AG04449 (cell line): ENCODE measurements around the gene SLIT3.

ENCODE experiments used
- CTCF ChIA-PET: fragments of 350-600 bp; formaldehyde crosslinking; extraction: SDS; loops from one replicate; lab custom pipeline; 2021; ENCODE audit warnings: antibody characterized with exemption; lab: Yijun Ruan, JAX
- POLR2A ChIA-PET: fragments of 400-600, 350-600 bp; formaldehyde crosslinking; extraction: SDS; loops from one replicate; lab custom pipeline; 2020; ENCODE audit warnings: antibody characterized with exemption, inconsistent platforms; lab: Yijun Ruan, JAX
- DNase-seq: peaks from one replicate; pipeline ENCODE4 v3.0.0-alpha.2; 2010; ENCODE audit warnings: low read depth, low spot score
- H3K4me3 ChIP-seq: 2 replicates; pipeline ENCODE4 v1.5.1; 2011; ENCODE audit warnings: low read depth, mild to moderate bottlenecking, control low read depth, low read length
- CTCF ChIP-seq: IDR thresholded peaks from one replicate; pipeline ENCODE4 v1.5.1; 2011; ENCODE audit warnings: mild to moderate bottlenecking, moderate library complexity, low read length, control low read depth, inconsistent platforms; ENCODE audit not compliant: insufficient read depth; ENCODE audit errors: missing control alignments

Gene SLIT3

GRCh38 chr5:169298193-169298592 is 2.7 kb downstream of the SLIT3 start:
- CTCF ChIA-PET = interaction anchor here (1.0 to 1.6 kb wide), 3 partner anchors 11 to 311 kb away, joined by 3 to 5 read pairs (median 5); no protein-coding TSS in a partner anchor
- peak overlapping the region; percentile 74; the same call in 1 of the 2 replicates for H3K4me3 ChIP-seq
- TF ChIP-seq CTCF = no peak
- DNase-seq = no peak
- POLR2A ChIA-PET = no interaction called here

GRCh38 chr5:169296419-169297143 is 4.4 kb downstream of the SLIT3 start:
- DNase-seq = no peak
- no peak for TF ChIP-seq CTCF
- POLR2A ChIA-PET = no interaction called here
- no peak overlapping the region for H3K4me3 ChIP-seq
- CTCF ChIA-PET = interaction anchor here (1.0 kb wide), 1 partner anchor 13 kb away, joined by 3 read pairs; no protein-coding TSS in a partner anchor

DNA sequence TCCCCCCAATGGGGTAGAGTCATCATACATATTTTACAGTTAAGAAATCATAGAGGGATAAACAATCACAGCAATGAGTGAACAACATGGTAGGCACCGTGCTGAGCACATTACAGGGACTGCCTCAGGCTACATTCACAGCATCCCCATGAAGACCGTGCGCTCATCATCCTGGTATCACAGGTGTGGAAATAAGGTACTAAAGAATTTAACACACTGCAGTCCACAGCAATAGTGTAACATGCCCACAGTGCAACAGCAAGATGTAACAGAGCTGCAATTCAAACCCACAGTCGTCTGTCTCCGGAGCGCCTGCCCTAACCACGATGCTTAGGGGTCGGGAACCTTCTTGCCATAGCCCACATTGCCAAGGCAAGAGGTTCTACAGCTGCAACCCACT is 5.6 kb downstream of the SLIT3 start:
- DNase-seq = no peak
- CTCF ChIA-PET = interaction anchor here (1.0 to 1.1 kb wide), 3 partner anchors 10 to 254 kb away, joined by 3 read pairs; no protein-coding TSS in a partner anchor
- no peak for TF ChIP-seq CTCF
- POLR2A ChIA-PET = no interaction called here
- H3K4me3 ChIP-seq = no peak overlapping the region

DNA sequence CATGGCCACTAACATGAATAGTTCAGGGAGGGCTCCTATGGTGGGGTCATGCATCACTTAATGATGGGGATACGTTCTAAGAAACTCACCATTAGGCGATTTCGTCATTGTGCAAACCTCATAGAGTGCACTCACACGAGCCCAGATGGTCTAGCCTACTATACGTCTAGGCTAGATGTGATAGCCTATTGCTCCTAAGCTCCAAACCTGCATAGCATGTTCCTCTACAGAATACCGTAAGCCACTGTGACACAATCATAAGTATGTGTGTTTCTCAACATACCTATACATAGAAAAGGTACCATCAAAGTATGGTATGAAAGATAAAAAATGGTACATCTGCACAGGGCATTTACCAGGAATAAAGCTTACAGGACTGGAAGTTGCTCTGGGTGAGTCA is 6.3 kb downstream of the SLIT3 start:
- ChIA-PET CTCF (interaction anchor here (1.0 to 3.6 kb wide), 3 partner anchors 9 to 254 kb away, joined by 3 to 27 read pairs (median 3); no protein-coding TSS in a partner anchor), POLR2A (no interaction called here)
- DNase-seq = no peak
- no peak for TF ChIP-seq CTCF
- no peak overlapping the region for H3K4me3 ChIP-seq

DNA sequence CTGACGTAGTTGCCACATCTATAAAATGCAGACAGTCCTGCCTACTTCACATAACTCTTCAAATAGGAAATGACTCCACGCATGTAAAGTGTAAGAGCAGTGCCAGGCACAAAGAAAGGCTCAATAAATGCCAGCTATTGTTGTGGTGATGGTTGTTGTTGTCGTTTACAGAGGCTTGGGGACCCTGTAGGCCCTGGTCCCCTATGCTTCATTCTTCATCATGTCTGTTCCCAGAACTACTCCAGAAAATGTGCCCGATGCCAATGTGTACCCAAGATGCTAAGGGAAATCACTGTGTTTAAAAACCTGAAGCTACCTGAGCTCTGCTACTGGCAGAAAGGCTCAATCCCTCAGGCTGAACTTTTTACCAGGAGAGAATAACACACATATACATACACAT is 9.1 kb downstream of the SLIT3 start:
- POLR2A ChIA-PET = no interaction called here
- no peak for TF ChIP-seq CTCF
- no peak overlapping the region for H3K4me3 ChIP-seq
- CTCF ChIA-PET = interaction anchor here (1.1 to 3.6 kb wide), 3 partner anchors 11 to 304 kb away, joined by 3 to 27 read pairs (median 8); no protein-coding TSS in a partner anchor
- DNase-seq = no peak

DNA sequence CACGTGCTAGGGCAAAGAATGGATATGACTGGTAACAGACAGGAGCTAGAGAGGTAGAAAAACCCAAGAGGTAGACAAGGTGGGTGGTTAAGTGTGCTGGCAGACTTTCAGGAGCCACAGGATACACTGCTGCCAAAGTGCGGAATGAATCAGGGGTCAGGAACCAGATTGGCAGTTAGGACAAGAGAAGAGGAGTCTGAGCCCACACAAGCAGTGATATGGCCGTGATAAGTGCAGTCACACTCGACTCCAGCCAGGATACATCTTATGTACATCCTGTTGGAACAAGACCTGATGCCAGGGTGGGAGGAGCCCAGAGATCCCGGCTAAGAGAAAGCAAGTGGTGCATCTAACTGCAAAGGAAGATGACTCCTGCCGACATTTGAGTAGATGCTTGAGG is 10.0 kb downstream of the SLIT3 start:
- H3K4me3 ChIP-seq = no peak overlapping the region
- ChIA-PET CTCF (interaction anchor here (2.3 kb wide), 1 partner anchor 303 kb away, joined by 8 read pairs; no protein-coding TSS in a partner anchor), POLR2A (no interaction called here)
- no peak for TF ChIP-seq CTCF
- DNase-seq = no peak
